AML-193 (cell line): Measurements from ENCODE around the gene MYO19.
"Not testable (repeated sequence)": the region's sequence is repeated elsewhere in the genome, so short reads cannot be mapped to it uniquely, and the experiment has no call there.

Experiments
- DNase-seq, 2 experiments: peaks; one replicate each; lab custom pipeline; 2025; lab: John Stamatoyannopoulos, UW

MYO19 gene

GRCh38 chr17:36463916-36464764 lies 70.5 kb downstream of the MYO19 start:
- no peak for DNase-seq

DNA sequence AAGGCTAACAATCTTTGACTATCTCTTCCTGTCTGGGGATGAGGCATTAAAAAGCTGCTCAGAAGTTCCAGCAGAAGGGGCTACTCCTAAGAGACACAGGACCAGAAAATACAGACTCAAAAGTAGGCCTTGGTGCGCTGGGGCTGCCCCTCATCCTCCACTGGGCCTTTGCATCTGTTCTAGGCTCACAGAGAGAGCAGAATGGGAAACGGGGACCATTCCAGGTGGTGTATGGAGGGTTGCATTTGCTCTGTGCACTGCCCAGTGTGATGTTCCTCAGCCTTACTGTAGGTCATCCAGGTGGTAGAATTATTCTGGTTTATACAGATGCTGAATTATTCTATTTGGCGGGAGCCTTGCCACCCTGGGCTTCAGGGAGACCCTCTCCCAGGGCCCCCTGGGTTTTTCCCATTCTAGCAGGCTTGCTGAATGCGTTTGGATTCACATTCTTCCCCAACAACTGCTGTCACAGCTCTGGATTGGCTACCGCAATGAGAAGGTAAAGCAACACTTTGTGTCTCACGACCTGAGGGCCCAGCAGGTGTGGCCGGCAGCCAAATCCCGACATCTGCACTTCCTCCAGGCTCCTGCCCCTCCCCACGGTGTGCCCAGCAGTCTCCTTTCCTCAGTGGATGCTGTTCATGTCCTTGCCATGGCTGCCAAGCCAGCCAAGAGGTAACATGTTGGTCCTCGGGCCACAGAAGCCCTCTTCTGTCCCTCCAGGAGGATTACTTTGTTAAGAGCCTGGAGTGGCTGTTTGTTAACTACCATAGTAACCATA lies 73.1 kb downstream of the MYO19 start:
- no peak for DNase-seq

DNA sequence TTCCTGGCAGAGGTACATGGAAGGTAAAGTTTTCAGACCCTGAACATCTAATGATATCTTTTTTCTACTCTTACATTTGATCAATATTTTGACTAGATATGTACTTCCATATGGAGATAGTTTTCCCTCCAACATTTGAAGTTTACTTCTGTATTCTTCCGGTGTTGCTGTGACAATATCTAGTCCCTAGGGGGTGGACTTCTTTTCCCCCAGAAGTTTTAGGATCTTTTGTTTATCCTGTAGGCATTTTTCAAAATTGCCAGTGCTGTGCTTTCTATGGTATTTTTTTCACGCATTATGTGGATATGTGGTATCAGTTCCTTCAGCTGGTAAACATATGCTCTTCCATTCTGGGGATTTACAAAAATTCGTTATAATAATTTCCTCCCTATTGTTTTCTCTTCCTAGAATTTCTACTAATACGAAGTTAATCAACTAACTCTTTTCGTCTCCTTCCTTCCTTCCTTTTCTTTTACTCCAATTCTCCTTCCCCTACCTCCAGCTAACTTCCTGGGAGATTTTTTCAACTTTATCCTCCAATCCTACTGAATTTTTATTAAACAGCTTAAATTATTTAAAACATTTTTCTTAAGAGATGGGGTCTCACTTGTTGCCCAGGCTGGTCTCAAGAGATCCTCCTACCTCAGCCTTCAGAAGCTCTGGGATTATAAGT lies 74.3 kb downstream of the MYO19 start:
- DNase-seq: no peak

- no peak for DNase-seq
Observed at GRCh38 chr17:36459601-36460000, 75.1 kb downstream of the MYO19 start.

DNA sequence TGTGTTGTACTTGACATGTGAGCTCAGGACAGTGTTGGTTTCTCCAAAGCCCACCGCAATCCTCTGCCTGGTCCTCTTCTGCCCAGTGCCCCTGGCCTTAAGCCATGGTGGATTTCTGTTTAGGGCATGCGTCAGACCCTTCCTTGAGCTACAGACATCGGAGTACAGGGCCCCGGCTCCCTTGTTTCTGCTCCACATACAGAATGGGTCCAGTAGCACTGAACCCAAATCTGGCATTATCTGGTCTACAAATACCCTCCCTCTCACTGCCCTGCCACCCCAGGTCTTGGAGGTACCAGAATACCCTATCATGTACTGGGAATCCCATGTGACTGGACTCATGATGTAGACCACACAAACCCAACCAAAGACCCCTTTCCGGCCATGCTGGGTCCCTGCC lies 75.6 kb downstream of the MYO19 start:
- DNase-seq: no peak

DNA sequence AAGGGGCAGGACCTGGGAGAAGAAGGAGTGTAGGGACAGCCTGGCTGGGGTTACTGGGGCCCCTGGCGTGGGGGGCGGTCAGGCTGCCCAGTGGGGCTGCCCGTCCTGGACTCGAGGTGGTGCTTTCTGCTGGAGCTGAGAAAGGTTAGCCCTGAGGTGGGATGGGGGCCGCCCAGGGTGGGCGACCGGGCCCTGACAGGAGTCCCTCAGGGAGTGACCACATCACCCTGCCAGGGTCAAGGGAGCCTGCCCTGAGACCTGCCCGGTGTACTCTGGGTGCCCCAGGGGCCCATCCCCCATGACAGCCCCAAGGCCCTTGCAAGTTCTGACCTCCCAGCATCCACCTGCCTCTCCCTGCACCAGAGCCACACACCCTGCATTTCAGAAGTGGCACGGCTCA lies 77.0 kb downstream of the MYO19 start:
- DNase-seq: not testable (repeated sequence)

- not testable (repeated sequence) for DNase-seq
Observed at GRCh38 chr17:36452888-36453287, 81.8 kb downstream of the MYO19 start.

DNA sequence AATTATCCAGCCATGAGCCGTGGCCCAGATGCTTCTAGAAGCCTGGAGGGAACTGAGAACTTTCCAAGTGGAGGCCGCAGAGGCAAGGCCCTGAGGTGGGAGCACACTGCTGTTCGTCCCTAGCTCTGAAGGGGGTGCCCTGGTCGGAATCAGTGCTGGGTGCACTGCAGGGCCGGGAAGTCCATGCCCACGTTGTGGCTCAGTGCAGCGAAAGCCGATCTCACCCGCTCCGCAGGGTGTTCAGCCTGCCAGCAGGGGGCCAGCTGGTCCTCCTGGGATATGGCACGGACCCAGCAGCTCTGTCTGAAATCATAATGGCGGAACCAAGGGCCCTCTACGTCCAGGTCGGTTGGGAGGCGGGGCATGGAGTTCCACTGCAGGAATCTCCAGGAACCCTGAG lies 84.7 kb downstream of the MYO19 start:
- not testable (repeated sequence) for DNase-seq
